ENCODE measurements around the gene OXSR1.

Gene OXSR1

DNA sequence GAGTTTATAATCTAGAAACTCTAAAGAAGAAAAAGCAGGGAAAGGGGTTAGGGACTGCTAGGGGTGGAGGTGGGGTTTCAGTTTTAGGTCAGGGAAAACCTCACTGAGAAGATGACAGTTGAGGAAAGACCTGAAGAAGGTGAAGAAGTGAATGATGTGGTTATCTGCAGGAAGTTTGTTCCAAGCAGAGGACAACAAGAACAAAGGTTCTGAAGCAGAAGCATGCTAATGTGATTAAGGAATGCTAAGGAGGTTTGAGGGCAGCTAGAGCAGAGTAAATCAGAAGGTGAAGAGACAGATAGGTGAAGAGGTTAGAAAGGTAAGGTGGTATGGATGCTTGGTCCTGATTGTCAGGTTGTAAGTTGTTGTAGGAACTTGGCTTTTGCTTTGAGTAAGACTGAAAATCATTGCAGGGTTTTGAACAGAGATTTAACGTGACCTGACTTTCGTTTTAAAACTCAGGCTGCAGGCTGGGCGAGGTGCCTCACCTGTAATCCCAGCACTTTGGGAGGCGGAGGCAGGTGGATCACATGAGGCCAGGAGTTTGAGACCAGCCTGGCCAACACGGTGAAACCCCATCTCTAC is 8.6 kb downstream of the OXSR1 start:
- Histone ChIP-seq H3K9me3 (ENCODE audit: insufficient read depth, low read depth, low read length) (no peaks in the 10 kb centered on the region), H3K9me2 (replicated peaks; ENCODE audit: low read depth, low read length) (no peaks in the 10 kb centered on the region), H3K79me2 (ENCODE audit: insufficient read depth, low read length) (peaks cover 98% of the 10 kb centered on the region), H3K4me3 (ENCODE audit: low read length, poor library complexity, severe bottlenecking) (peak overlapping the region; percentile 42), H3K4me1 (ENCODE audit: insufficient read depth, low read length, poor library complexity, severe bottlenecking) (peaks cover 58% of the 10 kb centered on the region), H4K20me1 (ENCODE audit: insufficient read depth, low read length, poor library complexity, severe bottlenecking) (peaks cover 81% of the 10 kb centered on the region), H3K27me3 (ENCODE audit: insufficient read depth, low read length, poor library complexity, severe bottlenecking) (no peaks in the 10 kb centered on the region), H3K4me2 (ENCODE audit: low read depth, low read length, poor library complexity, severe bottlenecking) (peak overlapping the region; percentile 98), H3F3A (ENCODE audit: low read depth) (no peaks in the 10 kb centered on the region), H2AFZ (ENCODE audit: low read length) (no peak overlapping the region), H3K9ac (ENCODE audit: low read depth, low read length, poor library complexity, severe bottlenecking) (no peak overlapping the region), H3K36me3 (ENCODE audit: insufficient read depth, low read length) (peaks cover 2% of the 10 kb centered on the region; the same call in 1 of the 2 replicates)
- no peak for TF ChIP-seq EZH2phosphoT487 (IDR thresholded peaks at IDR 0.05; ENCODE audit: borderline replicate concordance)
- TF ChIP-seq, protein P1, sequence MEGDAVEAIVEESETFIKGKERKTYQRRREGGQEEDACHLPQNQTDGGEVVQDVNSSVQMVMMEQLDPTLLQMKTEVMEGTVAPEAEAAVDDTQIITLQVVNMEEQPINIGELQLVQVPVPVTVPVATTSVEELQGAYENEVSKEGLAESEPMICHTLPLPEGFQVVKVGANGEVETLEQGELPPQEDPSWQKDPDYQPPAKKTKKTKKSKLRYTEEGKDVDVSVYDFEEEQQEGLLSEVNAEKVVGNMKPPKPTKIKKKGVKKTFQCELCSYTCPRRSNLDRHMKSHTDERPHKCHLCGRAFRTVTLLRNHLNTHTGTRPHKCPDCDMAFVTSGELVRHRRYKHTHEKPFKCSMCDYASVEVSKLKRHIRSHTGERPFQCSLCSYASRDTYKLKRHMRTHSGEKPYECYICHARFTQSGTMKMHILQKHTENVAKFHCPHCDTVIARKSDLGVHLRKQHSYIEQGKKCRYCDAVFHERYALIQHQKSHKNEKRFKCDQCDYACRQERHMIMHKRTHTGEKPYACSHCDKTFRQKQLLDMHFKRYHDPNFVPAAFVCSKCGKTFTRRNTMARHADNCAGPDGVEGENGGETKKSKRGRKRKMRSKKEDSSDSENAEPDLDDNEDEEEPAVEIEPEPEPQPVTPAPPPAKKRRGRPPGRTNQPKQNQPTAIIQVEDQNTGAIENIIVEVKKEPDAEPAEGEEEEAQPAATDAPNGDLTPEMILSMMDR (conservative IDR thresholded peaks at IDR 0.05; ENCODE audit: low read length) = no peak

DNA sequence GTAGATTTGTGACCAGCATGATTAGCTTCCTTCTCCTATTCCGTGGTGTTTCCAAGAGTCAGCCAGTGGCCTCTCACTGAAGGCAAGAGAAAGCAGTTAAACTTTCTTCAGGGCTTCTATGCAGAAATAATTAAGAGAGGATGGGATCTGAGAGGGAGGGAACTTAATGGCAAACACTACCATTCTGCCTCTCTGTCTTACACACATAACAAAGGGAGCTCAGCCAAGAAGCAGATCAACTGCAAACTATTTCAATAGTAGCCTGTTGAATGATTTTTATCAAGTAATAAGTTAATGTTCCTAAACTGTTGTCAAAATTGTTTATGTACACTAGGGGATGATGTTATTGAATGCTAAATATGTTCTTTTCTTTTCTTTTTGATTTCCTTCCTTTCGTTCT is 11.8 kb downstream of the OXSR1 start:
- Histone ChIP-seq H3K27me3 (ENCODE audit: insufficient read depth, low read length, poor library complexity, severe bottlenecking) (no peaks in the 10 kb centered on the region), H2AFZ (ENCODE audit: low read length) (no peak overlapping the region), H4K20me1 (ENCODE audit: insufficient read depth, low read length, poor library complexity, severe bottlenecking) (peaks cover 55% of the 10 kb centered on the region), H3F3A (ENCODE audit: low read depth) (no peaks in the 10 kb centered on the region), H3K4me2 (ENCODE audit: low read depth, low read length, poor library complexity, severe bottlenecking) (no peak overlapping the region), H3K9me3 (ENCODE audit: insufficient read depth, low read depth, low read length) (no peaks in the 10 kb centered on the region), H3K4me1 (ENCODE audit: insufficient read depth, low read length, poor library complexity, severe bottlenecking) (peaks cover 28% of the 10 kb centered on the region), H3K79me2 (ENCODE audit: insufficient read depth, low read length) (peaks cover 99% of the 10 kb centered on the region), H3K36me3 (ENCODE audit: insufficient read depth, low read length) (peaks cover 16% of the 10 kb centered on the region; the same call in 1 of the 2 replicates), H3K9ac (ENCODE audit: low read depth, low read length, poor library complexity, severe bottlenecking) (no peak overlapping the region), H3K9me2 (replicated peaks; ENCODE audit: low read depth, low read length) (no peaks in the 10 kb centered on the region), H3K4me3 (ENCODE audit: low read length, poor library complexity, severe bottlenecking) (no peak overlapping the region)
- TF ChIP-seq, protein P1 (conservative IDR thresholded peaks at IDR 0.05; ENCODE audit: low read length) = no peak
- no peak for TF ChIP-seq EZH2phosphoT487 (IDR thresholded peaks at IDR 0.05; ENCODE audit: borderline replicate concordance)

DNA sequence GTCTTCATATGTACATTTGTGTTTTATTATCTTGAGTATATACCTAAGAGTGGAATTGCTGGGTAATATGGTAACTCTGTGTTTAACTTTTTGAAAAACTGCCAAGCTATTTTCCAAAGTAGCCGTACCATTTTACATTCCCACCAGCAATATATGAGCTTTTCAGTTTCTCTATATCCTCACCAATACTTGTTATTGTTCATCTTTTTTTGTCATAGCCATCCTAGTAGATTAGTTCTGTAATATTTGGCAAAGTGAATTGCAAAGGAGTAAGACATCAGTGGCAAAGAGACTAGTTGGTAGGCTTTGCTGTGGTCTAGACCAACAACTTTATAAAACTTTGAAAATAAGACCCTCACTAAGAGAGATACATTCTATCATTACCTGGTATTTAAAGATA is 21.4 kb downstream of the OXSR1 start:
- Histone ChIP-seq H3K36me3 (ENCODE audit: insufficient read depth, low read length) (peaks cover 74% of the 10 kb centered on the region), H2AFZ (ENCODE audit: low read length) (no peak overlapping the region), H3K4me1 (ENCODE audit: insufficient read depth, low read length, poor library complexity, severe bottlenecking) (no peaks in the 10 kb centered on the region), H3K9me2 (replicated peaks; ENCODE audit: low read depth, low read length) (no peaks in the 10 kb centered on the region), H3K27me3 (ENCODE audit: insufficient read depth, low read length, poor library complexity, severe bottlenecking) (no peaks in the 10 kb centered on the region), H4K20me1 (ENCODE audit: insufficient read depth, low read length, poor library complexity, severe bottlenecking) (no peaks in the 10 kb centered on the region), H3K9me3 (ENCODE audit: insufficient read depth, low read depth, low read length) (peaks cover 5% of the 10 kb centered on the region; the same call in 1 of the 2 replicates), H3K79me2 (ENCODE audit: insufficient read depth, low read length) (peaks cover 12% of the 10 kb centered on the region; the same call in 1 of the 2 replicates), H3K4me3 (ENCODE audit: low read length, poor library complexity, severe bottlenecking) (no peak overlapping the region), H3K9ac (ENCODE audit: low read depth, low read length, poor library complexity, severe bottlenecking) (no peak overlapping the region), H3K4me2 (ENCODE audit: low read depth, low read length, poor library complexity, severe bottlenecking) (no peak overlapping the region), H3F3A (ENCODE audit: low read depth) (no peaks in the 10 kb centered on the region)
- TF ChIP-seq EZH2phosphoT487 (IDR thresholded peaks at IDR 0.05; ENCODE audit: borderline replicate concordance) = no peak
- TF ChIP-seq, protein P1 (conservative IDR thresholded peaks at IDR 0.05; ENCODE audit: low read length) = no peak

Data from Loucy (cell line).